Measurements from ENCODE around the gene SEC63. TPM values are rescaled to one million over a fixed set of nuclear protein-coding genes. Genes with fewer than 3 reads are reported as not detected.

SEC63 gene
- polyA plus RNA-seq, 1 experiment = 17.6 TPM

GRCh38 chr6:107989166-107990094, 31.4 kb upstream of the SEC63 start:
- POLR2A ChIA-PET = no interaction called here
- CTCF ChIA-PET = interaction anchor here (1.1 to 4.6 kb wide), 3 partner anchors 8 to 535 kb away, joined by 4 to 28 read pairs (median 4); no protein-coding TSS in a partner anchor
- Histone ChIP-seq H3K27me3 (ENCODE audit: control insufficient read depth, insufficient read depth, low read length) (no peaks in the 10 kb centered on the region; the same call in 1 of the 2 replicates), H3K4me3 (ENCODE audit: low read depth, low read length) (no peak overlapping the region), H3K36me3 (ENCODE audit: control insufficient read depth, insufficient read depth, low read length) (no peaks in the 10 kb centered on the region)
- TF ChIP-seq CTCF (IDR thresholded peaks at IDR 0.05; ENCODE audit: insufficient read depth, low read depth, low read length) = no peak
- DNase-seq (ENCODE audit: low read depth) = no peak

GRCh38 chr6:107988570-107988969, 30.6 kb upstream of the SEC63 start:
- CTCF ChIA-PET = interaction anchor here (1.1 kb wide), 1 partner anchor 11 kb away, joined by 4 read pairs; no protein-coding TSS in a partner anchor

GRCh38 chr6:107987805-107988204, 29.8 kb upstream of the SEC63 start:
- H3K4me3 ChIP-seq (ENCODE audit: low read depth, low read length) = no peak overlapping the region
- ChIA-PET CTCF (no interaction called here), POLR2A (no interaction called here)
- no peaks in the 10 kb centered on the region for H3K36me3 ChIP-seq (ENCODE audit: control insufficient read depth, insufficient read depth, low read length)
- DNase-seq (ENCODE audit: low read depth) = no peak
- TF ChIP-seq CTCF (IDR thresholded peaks at IDR 0.05; ENCODE audit: insufficient read depth, low read depth, low read length) = no peak
- H3K27me3 ChIP-seq (ENCODE audit: control insufficient read depth, insufficient read depth, low read length) = no peaks in the 10 kb centered on the region; the same call in 1 of the 2 replicates

More at GRCh38 chr6:107988570-107988969, 30.6 kb upstream of the SEC63 start:
- DNase-seq (ENCODE audit: low read depth) = no peak
- no peak overlapping the region for H3K4me3 ChIP-seq (ENCODE audit: low read depth, low read length)
- no peaks in the 10 kb centered on the region for H3K36me3 ChIP-seq (ENCODE audit: control insufficient read depth, insufficient read depth, low read length)
- POLR2A ChIA-PET = no interaction called here
- H3K27me3 ChIP-seq (ENCODE audit: control insufficient read depth, insufficient read depth, low read length) = no peaks in the 10 kb centered on the region; the same call in 1 of the 2 replicates
- no peak for TF ChIP-seq CTCF (IDR thresholded peaks at IDR 0.05; ENCODE audit: insufficient read depth, low read depth, low read length)

GRCh38 chr6:107985701-107986100, 27.7 kb upstream of the SEC63 start:
- no peak for TF ChIP-seq CTCF (IDR thresholded peaks at IDR 0.05; ENCODE audit: insufficient read depth, low read depth, low read length)
- Histone ChIP-seq H3K36me3 (ENCODE audit: control insufficient read depth, insufficient read depth, low read length) (no peaks in the 10 kb centered on the region), H3K27me3 (ENCODE audit: control insufficient read depth, insufficient read depth, low read length) (no peaks in the 10 kb centered on the region; the same call in 1 of the 2 replicates), H3K4me3 (ENCODE audit: low read depth, low read length) (no peak overlapping the region)
- ChIA-PET CTCF (interaction anchor here (0.9 to 1.1 kb wide), 2 partner anchors 40 to 64 kb away, joined by 3 to 6 read pairs; no protein-coding TSS in a partner anchor), POLR2A (no interaction called here)
- DNase-seq (ENCODE audit: low read depth) = no peak

GRCh38 chr6:107983811-107984210, 25.8 kb upstream of the SEC63 start:
- Histone ChIP-seq H3K27me3 (ENCODE audit: control insufficient read depth, insufficient read depth, low read length) (no peaks in the 10 kb centered on the region), H3K36me3 (ENCODE audit: control insufficient read depth, insufficient read depth, low read length) (no peaks in the 10 kb centered on the region), H3K4me3 (ENCODE audit: low read depth, low read length) (no peak overlapping the region)
- TF ChIP-seq CTCF (IDR thresholded peaks at IDR 0.05; ENCODE audit: insufficient read depth, low read depth, low read length) = no peak
- CTCF ChIA-PET = interaction anchor here (4.5 kb wide), 1 partner anchor 508 kb away, joined by 19 read pairs; no protein-coding TSS in a partner anchor
- POLR2A ChIA-PET = no interaction called here
- no peak for DNase-seq (ENCODE audit: low read depth)
